Glutamatergic neuron (in vitro differentiated cells): ENCODE data around the gene RTN4RL2. TPM values are rescaled to one million over a fixed set of nuclear protein-coding genes. Genes with fewer than 3 reads are reported as not detected.
A peak's percentile ranks its signal among the peaks of the same experiment; 100 is the strongest.

Experiments
- DNase-seq: peaks from one replicate; pipeline ENCODE4 v3.0.0; 2022
- H3K27ac Mint-ChIP-seq: one replicate; pipeline ENCODE4 v1.8.0; 2020; ENCODE audit warnings: mild to moderate bottlenecking, mixed read lengths, inconsistent platforms; ENCODE audit not compliant: unreplicated experiment
- H3K27me3 Mint-ChIP-seq: one replicate; pipeline ENCODE4 v1.8.0; 2020; ENCODE audit warnings: mild to moderate bottlenecking, moderate library complexity, mixed read lengths, inconsistent platforms; ENCODE audit not compliant: unreplicated experiment
- H3K36me3 Mint-ChIP-seq: one replicate; pipeline ENCODE4 v1.8.0; 2020; ENCODE audit warnings: mild to moderate bottlenecking, mixed read lengths, inconsistent platforms; ENCODE audit not compliant: unreplicated experiment
- H3K4me1 Mint-ChIP-seq: one replicate; pipeline ENCODE4 v1.8.0; 2020; ENCODE audit warnings: mild to moderate bottlenecking, low read depth, mixed read lengths, inconsistent platforms; ENCODE audit not compliant: unreplicated experiment
- H3K4me3 Mint-ChIP-seq: one replicate; pipeline ENCODE4 v1.8.0; 2020; ENCODE audit warnings: mild to moderate bottlenecking, mixed read lengths, inconsistent platforms; ENCODE audit not compliant: unreplicated experiment
- H3K9me3 Mint-ChIP-seq: one replicate; pipeline ENCODE4 v1.8.0; 2020; ENCODE audit warnings: mild to moderate bottlenecking, moderate library complexity, mixed read lengths, inconsistent platforms; ENCODE audit not compliant: unreplicated experiment
- CTCF ChIP-seq: fragments of 200-600 bp; sonication (generic); IDR thresholded peaks from one replicate; pipeline ENCODE4 v1.5.0; 2021; ENCODE audit not compliant: partially characterized antibody, unreplicated experiment
- total RNA-seq: library from RNA; stranded (reverse); fragmentation: NEBNext Ultra II Directional; extraction: Animal tissue kit (Norgen Biotek cat#: 25700); gene quantifications from one replicate; pipeline ENCODE4 v1.2.1, GENCODE V29; 2021; ENCODE audit not compliant: unreplicated experiment

RTN4RL2 gene
- total RNA-seq, 1 donor from 2014 or later = 119 TPM

GRCh38 chr11:57426929-57427726 lies 33.2 kb upstream of the RTN4RL2 start, which contains the start of gene SLC43A3:
Gene SLC43A3 (minus strand): TSS chr11:57427121. CDS start chr11:57426172, 949 bp downstream.
- peaks cover 5% of the 10 kb centered on the region for H3K27me3 Mint-ChIP-seq
- H3K4me3 Mint-ChIP-seq = peak within 1 kb of the TSS; percentile 77
- H3K27ac Mint-ChIP-seq = no peak within 1 kb of the TSS
- no peaks in the 10 kb centered on the region for H3K36me3 Mint-ChIP-seq
- no peak for TF ChIP-seq CTCF
- peak; percentile 71 for DNase-seq
- H3K9me3 Mint-ChIP-seq = peaks cover 4% of the 10 kb centered on the region
- H3K4me1 Mint-ChIP-seq = peaks cover 5% of the 10 kb centered on the region

DNA sequence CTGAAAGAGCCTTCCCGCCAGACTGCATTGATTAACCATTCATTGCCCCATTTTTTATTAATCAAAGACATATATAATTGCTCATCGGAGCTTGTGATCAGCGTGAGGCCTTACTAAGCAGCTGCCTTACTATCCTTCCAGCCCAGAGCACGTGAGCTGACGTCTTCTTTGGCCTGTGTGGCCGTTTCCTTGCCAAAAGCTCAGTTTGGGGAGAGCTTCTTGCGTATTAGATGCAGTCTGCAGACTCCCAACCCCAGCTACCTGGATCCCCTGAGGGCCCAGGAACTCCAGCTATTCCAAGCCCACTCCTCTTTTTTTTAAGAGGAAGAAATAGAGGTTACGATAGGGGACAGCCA lies 32.6 kb upstream of the RTN4RL2 start:
- peaks cover 6% of the 10 kb centered on the region for H3K4me1 Mint-ChIP-seq
- H3K9me3 Mint-ChIP-seq = peaks cover 4% of the 10 kb centered on the region
- H3K27me3 Mint-ChIP-seq = peaks cover 5% of the 10 kb centered on the region
- no peak for DNase-seq
- H3K4me3 Mint-ChIP-seq = peak overlapping the region; percentile 23
- no peak overlapping the region for H3K27ac Mint-ChIP-seq
- H3K36me3 Mint-ChIP-seq = no peaks in the 10 kb centered on the region
- no peak for TF ChIP-seq CTCF

- no peak for DNase-seq
- H3K4me3 Mint-ChIP-seq = no peak overlapping the region
- no peaks in the 10 kb centered on the region for H3K36me3 Mint-ChIP-seq
- H3K9me3 Mint-ChIP-seq = peaks cover 3% of the 10 kb centered on the region
- no peak for TF ChIP-seq CTCF
- peaks cover 7% of the 10 kb centered on the region for H3K27me3 Mint-ChIP-seq
- H3K4me1 Mint-ChIP-seq = peaks cover 8% of the 10 kb centered on the region
- no peak overlapping the region for H3K27ac Mint-ChIP-seq
These were observed 31.7 kb upstream of the RTN4RL2 start for GRCh38 chr11:57428643-57429042.

DNA sequence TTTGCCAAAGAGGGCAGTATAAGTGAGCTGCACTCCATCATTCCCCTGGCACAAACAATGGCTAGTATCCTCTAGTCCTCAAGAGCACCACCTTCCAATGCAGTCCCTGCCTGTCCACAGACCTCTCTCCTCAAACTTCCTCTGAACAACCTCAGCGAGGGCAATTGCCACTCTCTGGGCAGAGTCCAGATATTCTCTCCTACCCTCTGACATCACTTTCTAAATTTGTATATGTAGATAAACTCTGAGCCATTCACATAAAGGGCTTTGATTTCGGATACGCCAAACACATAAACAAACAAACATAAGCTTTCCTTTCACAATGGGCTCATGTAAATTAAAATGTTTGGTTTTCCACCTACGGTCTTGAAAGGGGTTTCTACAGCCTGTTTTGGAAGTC lies 30.4 kb upstream of the RTN4RL2 start:
- H3K4me1 Mint-ChIP-seq = peaks cover 19% of the 10 kb centered on the region
- DNase-seq = no peak
- no peak overlapping the region for H3K27ac Mint-ChIP-seq
- no peak overlapping the region for H3K4me3 Mint-ChIP-seq
- peaks cover 2% of the 10 kb centered on the region for H3K9me3 Mint-ChIP-seq
- no peak for TF ChIP-seq CTCF
- H3K27me3 Mint-ChIP-seq = peaks cover 7% of the 10 kb centered on the region
- no peaks in the 10 kb centered on the region for H3K36me3 Mint-ChIP-seq

DNA sequence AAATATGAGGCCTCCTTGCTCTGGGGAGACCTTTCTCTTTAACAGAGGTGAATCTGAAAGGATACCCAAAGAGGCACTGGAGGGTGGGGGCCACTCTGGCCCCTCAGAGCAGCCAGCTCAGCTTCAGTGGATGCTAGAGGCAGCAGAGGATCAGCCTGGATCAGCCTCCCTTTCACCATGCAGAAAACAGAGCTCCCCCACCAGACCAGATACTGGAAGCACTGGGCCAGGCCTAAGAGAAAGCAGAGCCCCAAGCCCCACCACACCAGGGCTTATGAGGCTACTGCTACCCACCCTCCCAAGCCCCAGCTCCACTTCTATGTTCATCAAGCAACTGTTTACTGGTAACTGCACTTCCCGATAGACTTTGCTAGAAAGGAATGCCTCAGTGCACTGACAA lies 29.4 kb upstream of the RTN4RL2 start:
- no peak overlapping the region for H3K27ac Mint-ChIP-seq
- H3K4me1 Mint-ChIP-seq = peaks cover 23% of the 10 kb centered on the region
- H3K4me3 Mint-ChIP-seq = no peak overlapping the region
- peaks cover 2% of the 10 kb centered on the region for H3K9me3 Mint-ChIP-seq
- H3K36me3 Mint-ChIP-seq = no peaks in the 10 kb centered on the region
- peaks cover 7% of the 10 kb centered on the region for H3K27me3 Mint-ChIP-seq
- TF ChIP-seq CTCF = no peak
- no peak for DNase-seq
